Loucy (cell line): Measurements from ENCODE around the gene EGFLAM.

Experiments used
- EZH2phosphoT487 ChIP-seq: fragments of 200-600 bp; IDR thresholded peaks from 2 replicates; pipeline ENCODE4 v1.6.1; 2018; ENCODE audit warnings: antibody characterized with exemption, mild to moderate bottlenecking, moderate library complexity, borderline replicate concordance
- TF ChIP-seq, protein P1 (sequence below): fragments of 200-600 bp; sonication (generic); conservative IDR thresholded peaks from 2 replicates; pipeline ENCODE4 v1.5.1; 2014; ENCODE audit warnings: mild to moderate bottlenecking, antibody characterized with exemption, low read length

DNA sequence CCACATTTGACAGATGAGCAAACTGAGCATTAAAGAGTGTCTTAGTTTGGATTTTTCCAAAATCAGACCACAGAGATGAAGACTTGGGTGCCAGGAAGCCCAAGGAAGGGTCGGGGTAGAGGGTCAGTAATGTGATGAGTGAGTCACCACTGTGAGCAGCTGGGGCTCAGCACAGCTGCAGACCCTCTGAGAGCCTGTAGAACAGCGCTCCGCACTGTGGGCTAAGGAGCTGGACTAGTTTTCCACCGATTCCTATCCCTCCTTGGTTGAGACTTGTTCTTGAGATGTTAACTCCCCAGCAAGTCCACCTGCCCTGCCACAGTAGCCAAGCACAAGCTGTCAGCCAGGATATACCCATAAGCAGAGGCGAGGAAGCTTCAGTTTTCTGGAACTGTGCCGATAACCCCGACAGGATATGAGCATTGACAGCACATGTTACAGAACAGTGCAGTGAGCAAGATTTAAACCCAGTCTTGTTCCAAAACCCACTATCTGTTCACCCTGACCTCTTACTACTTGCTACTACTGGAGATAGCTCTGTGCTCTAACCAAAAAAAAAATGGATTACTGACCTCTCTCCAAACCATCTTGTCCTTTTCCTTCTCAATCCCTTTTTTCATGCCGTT is 31.8 kb downstream of the EGFLAM start:
- TF ChIP-seq, protein P1, sequence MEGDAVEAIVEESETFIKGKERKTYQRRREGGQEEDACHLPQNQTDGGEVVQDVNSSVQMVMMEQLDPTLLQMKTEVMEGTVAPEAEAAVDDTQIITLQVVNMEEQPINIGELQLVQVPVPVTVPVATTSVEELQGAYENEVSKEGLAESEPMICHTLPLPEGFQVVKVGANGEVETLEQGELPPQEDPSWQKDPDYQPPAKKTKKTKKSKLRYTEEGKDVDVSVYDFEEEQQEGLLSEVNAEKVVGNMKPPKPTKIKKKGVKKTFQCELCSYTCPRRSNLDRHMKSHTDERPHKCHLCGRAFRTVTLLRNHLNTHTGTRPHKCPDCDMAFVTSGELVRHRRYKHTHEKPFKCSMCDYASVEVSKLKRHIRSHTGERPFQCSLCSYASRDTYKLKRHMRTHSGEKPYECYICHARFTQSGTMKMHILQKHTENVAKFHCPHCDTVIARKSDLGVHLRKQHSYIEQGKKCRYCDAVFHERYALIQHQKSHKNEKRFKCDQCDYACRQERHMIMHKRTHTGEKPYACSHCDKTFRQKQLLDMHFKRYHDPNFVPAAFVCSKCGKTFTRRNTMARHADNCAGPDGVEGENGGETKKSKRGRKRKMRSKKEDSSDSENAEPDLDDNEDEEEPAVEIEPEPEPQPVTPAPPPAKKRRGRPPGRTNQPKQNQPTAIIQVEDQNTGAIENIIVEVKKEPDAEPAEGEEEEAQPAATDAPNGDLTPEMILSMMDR = no peak
- TF ChIP-seq EZH2phosphoT487 = no peak
